Left hindlimb (tissue), 1 donor: Measurements from ENCODE around the gene KDSR.
"Not testable (repeated sequence)": the region's sequence is repeated elsewhere in the genome, so short reads cannot be mapped to it uniquely, and the experiment has no call there.

ENCODE experiments used
- DNase-seq: peaks from one replicate; pipeline ENCODE4 v3.0.0-alpha.2; 2018

The KDSR gene

DNA sequence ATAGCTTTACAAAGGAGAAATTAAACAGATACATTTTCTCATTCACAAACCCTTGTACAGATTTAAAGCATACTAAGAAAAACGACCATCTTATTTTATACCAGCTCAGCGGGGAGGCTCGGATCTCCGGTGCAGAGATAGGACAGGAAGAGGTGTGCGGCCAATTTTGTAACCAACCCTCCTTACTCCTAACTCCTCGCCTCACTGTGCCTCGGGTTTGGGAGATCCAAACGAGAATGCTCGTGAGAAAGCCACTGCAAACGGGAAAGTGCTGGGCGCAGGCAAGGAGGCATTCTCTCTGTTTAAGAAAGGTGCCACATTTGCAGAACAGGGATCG is 1.2 kb downstream of the KDSR start:
- no peak for DNase-seq

DNA sequence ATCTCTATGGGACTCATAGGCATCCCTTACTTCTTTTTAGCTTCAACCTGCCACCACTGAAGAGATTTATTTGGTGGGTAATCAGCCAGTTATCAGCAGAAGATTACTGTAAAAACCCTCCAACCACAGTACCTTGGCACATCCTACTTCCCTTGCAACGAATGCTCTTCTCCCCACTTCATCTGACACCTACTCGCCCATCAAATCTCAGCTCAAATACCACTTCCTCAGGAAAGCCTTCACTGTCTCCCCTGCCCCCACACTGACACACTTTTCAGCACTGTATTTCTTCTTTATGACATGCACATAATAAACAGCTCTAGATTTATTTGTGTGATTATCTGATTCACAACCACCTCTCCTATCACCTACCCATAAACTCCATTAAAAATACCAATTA is 3.1 kb downstream of the KDSR start:
- DNase-seq = no peak

DNA sequence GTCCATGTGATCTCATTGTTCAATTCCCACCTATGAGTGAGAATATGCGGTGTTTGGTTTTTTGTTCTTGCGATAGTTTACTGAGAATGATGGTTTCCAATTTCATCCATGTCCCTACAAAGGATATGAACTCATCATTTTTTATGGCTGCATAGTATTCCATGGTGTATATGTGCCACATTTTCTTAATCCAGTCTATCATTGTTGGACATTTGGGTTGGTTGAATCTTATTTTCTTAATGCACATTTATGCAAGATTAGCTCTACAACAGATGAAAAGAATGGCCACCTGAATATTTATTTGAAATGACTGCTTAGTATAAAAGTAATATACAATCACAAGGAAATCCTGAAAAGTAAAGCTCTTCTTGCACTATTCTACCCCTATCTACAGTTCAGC is 3.6 kb downstream of the KDSR start:
- DNase-seq = not testable (repeated sequence)

DNA sequence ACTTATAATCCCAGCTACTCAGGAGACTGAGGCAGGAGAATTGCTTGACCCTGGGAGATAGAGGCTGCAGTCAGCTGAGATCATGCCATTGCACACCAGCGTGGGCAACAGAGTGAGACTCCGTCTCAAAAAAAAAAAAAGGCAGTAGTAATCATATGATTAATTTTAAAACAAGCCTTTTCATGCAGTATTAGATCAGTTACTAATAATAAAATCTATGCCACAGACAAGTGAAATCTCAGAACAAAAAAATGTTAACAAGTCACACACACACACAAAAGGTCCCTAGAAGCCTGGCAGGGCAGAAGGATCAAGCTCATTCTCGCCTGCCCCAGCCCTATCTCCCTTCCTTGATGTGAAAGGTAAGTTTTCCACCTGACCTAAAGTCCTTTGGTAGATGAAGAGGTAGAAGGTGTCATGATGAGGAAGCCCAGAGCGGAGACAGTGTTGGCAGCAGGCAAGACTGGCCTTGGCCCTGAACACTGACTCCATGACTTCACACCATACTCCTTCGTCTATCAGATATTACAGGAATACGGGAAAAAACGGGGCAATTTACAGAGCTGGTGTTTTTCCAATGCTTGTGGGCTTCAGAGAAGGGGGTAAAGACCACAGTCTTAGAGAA is 10.6 kb downstream of the KDSR start:
- no peak for DNase-seq

DNA sequence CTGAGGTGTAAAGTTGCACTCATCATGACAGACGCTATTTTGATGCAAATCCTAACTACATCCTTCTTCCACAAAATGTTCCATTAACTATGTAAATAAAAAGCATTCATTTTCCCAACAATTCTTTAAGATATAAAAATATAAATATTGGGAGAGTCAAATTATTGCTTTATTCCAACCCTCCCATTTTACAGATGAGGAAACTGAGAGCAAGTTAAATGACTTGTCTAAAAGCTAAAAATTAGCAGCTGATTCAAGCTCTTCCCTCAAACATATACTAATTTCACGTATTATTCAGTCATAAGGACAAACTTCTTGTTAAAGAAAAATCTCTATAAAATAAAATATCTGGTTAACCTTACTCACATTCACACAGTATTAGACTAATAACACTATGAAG is 16.8 kb downstream of the KDSR start:
- no peak for DNase-seq

DNA sequence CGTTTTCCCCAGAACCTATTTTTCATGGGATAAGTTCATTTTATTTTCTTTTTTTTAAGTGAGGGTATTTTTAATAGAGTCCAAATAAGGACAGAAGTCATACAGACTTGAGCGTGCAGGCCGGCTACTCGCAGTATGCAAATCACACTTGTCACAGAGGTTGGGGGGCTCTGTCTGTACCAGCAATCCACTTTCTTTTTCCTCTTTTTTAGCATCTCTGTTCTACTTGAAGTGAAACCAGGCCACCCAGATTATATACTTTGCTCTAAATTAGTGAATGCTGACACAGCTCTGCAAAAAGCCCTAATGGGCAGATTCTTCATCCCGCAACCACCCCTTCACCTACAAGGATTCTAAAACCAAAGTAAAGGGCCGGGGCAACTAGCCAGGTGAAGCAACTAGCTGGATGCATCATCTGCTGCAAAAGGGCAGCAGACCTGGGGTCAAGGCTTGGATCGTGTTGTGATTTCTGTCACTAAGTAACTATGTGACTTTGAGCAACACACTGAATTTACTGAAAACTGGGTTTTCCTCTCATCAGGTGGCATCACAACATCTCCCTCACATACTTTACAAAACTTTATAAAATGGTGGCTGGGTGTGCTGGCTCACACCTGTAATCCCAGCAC is 18.4 kb downstream of the KDSR start:
- no peak for DNase-seq

DNA sequence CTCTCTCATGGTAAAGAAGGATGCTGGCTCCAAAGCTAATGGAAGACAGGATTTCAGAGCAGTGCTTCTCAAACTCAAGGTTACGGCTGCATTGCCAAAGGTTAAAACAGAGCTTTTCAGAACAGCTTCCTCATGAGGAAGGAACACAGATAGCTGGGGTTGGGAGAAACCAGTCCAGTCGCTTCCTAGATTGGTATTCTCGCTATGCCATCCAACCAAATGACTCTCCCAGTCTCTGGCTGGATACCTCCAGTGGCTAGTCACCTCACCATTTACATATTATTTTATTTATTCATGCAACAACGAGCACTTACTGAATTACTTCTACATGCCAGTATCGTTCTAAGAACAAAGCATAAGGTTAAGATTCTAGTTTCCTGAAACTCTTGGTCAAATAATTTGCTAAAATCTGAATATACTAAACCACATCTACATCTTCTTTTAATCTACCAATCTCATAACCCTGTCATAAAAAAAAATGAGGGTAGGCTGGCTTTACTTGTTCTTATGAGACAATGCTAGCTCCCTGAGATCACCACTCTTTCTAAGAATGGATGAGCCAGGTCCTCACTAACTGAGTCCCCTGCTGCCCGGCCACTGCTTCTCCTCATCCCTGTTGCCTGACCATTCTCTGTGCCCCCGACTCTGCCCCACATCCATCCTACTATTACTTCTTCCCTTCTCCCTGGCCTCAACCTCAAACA is 20.4 kb downstream of the KDSR start:
- no peak for DNase-seq

DNA sequence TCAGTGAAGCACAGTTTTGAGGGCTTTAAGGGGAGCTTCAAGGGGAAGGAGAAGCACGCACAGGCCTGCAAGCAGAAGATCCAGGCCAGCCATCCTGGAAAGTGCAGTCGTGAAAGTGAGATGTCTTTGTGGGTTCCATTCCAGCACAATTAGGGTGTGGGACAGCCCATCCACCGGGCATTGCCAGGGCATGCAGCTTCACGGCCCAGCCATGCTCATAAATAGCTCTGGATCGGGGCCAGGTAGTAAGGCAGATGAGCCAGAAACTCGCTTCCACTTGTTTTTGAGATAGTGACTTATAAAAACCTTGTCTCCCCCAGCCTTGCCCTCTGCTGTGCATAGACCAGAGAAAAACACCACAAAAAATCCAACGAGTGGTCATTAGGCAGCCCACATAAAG is 21.0 kb downstream of the KDSR start:
- no peak for DNase-seq

DNA sequence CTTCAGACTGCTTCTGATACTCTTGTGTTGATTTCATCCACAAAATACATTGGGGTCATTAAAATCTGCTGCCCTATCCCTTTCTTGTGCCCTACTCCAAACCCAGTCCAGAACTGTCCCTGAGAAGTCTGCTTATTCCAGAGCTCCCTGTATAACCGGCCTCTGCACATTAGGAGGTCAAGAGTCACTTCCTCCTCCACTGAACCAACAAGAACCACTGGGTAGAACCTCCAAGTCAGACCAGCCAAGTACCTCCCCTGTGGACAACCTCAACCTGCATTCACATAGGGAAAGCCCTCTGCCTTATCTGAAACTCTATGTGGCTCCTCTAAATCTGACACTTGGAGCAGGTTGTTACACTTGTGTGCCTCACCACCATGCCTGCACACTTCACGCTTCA is 22.1 kb downstream of the KDSR start:
- no peak for DNase-seq

DNA sequence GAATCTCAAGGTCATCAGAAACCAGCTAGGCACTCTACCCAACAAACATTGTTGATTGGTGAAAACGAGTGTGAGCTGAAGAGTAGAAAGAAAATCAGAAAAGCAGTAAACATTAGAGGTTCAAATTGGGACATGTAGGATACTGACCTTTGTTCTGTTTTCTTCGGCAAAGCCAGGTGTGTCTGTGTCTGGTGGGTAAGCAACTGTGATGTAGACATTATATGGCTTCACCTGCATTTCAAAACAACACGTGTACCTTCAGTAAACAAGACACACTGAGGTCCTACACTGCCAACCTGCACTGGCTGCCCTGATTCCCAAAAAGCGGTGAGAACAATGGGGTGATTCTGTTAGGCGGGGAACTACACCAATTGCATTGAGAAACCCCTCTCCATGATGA is 22.7 kb downstream of the KDSR start:
- no peak for DNase-seq

DNA sequence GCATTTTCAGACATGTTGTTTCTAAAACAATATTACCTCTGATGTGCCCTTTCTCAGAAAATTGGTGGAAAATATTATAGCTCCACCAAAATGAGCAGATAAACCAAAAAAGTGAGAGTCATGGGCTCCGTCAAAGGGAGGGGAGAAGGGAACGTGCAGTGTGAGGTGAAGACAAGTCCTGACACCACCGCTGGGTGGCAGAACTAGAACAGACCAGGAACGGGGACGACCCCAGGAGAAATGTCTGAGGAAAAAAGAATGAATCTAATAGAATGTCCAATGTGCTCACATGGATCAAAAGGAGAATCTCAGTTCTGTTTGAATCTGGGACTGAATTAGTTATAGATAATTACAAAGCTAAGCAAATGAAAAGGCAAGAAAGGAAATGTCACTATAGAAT is 24.8 kb downstream of the KDSR start:
- no peak for DNase-seq

DNA sequence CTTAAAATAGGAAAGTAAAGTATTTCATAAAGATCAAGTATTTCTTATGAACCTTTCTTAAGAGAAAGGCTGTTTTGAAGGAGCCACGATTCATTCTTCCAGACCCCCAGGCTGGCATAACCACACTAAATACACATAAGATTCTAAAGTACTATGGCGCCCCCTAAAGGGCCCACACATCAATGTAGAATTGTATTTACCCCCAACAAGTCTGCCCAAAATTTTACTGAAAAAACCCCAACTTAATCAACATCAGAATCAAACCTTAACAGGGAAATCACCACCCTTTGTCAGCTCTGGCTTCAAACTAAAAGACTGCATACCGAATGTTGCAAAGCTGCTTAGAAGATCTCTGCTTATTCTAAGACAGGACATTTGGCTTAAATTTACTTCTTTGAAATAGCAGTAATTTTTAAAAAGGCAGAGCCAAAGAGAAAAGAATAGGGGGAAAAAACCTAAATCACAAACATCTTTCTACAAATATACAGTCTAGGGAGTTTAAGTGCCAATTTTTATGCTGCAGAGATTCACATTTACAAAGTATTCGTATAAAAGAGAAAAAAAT is 27.0 kb downstream of the KDSR start:
- no peak for DNase-seq

DNA sequence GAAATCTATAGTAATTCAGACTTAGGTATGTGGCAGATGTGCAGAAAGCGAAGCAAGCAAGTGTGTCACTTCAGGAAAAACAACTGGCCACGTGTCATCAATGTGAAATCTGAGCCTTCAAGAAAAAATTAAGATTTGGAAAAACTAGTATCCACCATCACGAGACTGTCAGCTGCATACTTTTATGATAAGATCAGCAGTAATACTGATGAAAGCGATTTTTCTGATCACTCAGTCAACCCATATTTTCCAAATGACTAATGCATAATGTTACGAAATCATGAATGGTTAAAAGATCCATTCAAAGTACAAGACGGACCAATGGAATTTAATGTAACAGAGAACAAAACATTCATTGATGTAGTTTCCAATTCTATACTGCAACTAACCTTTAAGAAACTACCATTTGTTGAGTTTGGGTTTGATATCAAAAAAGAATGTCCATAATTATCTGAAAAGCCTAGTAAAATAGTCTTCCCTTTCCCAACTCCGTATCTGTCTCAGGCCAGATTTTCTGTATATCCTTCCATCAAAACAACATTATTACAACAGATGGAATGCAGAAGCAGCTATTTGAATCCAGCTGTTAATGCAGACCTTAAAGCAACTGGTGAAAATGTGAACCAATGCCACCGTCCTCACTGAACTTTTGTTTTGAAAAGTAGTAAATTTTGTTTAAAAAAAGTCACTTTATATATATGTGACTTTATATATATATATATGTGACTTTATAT is 30.5 kb downstream of the KDSR start:
- DNase-seq = no peak

DNA sequence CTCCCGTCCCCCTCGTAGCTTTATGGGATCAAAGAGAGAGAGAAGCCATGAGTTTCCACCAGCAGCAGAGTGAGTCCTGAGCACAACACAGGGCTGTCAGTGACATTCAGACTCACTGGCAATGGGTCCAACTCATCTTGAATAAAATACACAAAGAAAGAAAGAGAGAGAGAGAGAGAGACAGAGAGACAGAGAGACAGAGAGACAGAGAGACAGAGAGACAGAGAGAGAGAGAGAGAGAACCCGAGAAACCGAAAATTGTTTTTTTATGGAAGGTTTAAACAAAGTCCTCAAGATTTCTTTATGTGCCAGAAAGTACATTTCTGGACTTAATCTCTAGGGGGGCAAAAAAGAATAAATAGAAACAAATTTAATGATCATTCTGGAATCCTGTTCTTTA is 35.9 kb downstream of the KDSR start:
- no peak for DNase-seq

DNA sequence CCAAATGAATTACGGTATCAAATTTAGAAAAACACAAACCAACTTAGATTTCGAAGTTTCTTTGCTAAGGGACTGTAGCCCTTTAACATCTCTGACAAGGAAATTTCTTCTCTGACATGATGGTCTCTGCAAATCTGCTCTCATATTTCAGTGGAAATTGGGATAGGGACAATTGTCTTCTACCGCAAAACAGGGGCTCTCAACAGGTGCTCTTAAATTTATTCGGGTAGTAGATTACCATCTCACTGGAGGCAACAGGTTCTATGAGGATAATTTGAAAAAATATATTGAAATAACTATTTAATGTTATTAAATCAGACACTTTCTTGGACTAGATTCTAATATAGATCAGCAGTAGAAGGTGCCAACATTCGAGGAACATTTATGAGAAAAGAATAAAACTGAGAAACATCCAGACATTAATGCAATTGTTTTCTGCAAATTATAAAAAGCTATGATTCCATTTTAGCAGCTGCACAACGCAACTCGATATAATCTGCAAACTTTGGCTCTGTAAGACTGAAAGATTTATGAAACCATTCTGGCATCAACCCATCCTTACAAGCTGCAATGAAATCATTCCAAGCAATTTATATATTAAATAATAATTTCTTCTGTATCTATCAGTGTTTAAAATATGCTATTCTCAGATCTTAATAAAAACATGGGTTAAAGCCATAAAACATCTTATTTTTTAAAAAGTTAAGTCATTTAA is 37.4 kb downstream of the KDSR start:
- no peak for DNase-seq

DNA sequence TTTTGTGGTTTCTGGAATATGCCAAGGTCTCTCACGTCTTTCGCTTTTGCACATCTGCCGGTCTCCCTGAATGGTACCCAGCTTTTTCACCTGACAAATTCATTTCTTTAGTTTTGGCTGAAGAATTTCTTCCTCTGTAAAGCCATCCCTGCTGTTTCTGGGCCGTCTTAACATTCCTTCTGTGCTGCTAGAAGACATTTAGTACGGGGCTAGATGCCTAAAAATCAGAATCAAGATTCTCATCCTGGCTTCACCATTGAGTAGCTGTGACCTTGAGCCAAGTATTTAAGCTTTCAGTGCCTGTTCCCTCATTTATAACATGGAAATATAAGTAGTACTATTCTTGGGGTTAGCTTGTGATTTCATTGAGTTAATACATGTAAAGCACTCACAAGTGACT is 41.0 kb downstream of the KDSR start:
- no peak for DNase-seq

DNA sequence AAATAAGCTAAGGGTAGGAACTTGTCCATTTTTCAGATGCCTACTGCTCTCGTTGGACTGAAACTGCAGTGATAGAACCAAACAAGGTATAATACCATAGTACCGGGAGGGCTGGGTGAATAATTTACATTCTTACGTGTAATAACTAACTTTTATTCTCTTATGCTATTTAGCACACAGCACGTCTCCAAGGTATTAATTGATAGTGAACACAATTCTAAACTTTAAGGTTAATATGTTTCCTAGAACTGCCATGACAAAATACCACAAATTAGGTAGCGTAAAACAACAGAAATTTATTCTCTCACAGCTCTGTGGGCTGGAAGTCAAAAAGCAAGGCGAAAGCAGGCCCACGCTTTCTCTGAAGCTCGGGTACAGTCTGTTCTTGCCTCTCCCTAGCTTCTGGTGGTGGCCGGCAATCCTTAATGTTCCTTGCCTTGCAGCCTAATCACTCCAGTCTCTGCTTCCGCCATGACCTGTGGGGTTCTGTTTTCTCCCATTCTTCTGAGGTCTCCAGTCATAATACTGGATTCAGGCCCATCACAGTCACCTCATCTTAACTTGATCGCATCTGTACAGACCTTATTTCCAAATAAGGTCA is 41.8 kb downstream of the KDSR start:
- DNase-seq = no peak

DNA sequence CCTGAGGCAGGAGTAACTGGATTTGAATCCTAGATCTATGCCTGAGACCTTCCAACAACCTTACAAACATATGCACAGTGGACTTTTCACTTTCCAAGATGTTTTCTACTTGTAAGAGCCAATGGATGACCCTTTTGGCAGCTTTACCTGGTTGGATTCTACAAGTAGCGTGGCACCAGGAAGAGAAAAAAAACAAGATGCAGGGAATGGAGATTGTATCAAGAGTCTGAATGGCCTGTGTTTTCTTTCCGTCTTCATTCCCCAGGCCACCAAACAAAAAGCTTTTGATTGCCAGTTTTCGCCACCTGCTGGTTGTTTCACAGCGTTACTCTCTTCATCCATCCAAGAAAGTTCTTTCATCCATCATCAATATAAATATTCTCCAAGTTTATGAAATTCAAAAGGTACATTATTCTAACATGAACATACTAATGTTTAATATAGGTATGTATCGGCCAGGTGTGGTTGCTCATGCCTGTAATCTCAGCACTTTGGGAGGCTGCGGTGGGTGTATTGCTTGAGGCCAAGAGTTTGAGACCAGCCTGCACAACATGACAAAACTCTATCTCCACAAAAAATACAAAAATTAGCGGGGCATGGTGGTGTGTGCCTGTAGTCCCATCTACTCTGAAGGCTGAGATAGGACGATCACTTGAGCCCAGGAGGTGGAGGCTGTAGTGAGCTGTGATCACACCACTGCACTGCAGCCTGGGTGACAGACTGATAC is 43.9 kb downstream of the KDSR start:
- DNase-seq = peak; percentile 63

DNA sequence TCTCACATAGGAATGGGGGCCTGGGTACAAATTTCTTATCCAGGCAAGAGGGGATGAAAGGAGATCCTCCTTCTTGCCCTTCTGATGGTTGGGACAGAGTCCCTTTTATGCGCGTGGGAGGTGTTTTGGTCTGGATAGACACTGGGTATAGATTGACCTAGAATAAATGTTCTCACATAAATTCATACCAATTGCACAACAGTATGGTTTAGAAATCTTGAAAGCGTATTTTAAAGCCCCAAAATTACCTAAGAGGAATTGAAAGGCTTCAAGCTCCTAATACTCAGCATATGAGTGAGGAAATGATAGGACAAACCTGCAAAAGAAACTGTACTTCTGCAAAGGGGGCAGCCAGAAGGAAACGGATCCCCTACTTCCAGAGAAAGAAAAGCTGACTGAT is 44.8 kb downstream of the KDSR start:
- no peak for DNase-seq

DNA sequence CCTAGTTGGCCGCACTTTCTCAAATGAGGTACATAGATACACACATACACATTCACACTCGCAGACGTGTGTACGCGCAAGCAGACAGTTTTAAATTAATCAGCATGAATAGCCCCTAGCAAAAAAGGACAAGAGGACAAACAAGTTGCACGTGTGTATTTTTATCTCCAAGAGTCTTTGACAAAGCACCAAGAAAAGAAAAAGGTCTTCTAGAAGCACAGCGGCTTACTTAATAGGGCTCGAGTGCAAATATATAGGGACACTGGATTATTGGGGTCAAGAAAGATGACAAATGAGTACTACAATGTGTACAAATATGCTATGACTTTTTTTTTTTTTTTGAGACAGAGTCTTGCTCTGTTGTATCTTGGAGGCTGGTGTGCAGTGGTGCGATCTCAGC is 45.7 kb downstream of the KDSR start:
- DNase-seq = no peak

DNA sequence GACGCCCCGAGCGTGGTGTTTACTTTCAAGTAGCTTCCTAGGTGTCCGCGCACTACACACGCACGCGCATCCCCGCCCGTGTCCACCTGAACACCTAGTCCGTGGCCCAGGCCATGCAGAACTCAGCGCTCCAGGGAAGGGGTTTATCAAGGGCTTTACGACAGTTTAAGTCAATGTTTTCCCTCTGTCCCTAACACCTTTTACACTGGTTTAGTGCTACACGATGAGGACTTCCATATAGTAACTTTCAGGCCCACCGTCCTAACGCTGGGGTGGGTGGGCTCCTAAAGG is 46.1 kb downstream of the KDSR start:
- DNase-seq = no peak
